ENCODE results near the gene SPON2. TPM values are rescaled to one million over a fixed set of nuclear protein-coding genes. Genes with fewer than 3 reads are reported as not detected.

SPON2 gene
- polyA plus RNA-seq, 1 donor (not counting 4 experiments of a cell fraction or from before 2014, with no cell fraction given): 3.3 TPM

DNA sequence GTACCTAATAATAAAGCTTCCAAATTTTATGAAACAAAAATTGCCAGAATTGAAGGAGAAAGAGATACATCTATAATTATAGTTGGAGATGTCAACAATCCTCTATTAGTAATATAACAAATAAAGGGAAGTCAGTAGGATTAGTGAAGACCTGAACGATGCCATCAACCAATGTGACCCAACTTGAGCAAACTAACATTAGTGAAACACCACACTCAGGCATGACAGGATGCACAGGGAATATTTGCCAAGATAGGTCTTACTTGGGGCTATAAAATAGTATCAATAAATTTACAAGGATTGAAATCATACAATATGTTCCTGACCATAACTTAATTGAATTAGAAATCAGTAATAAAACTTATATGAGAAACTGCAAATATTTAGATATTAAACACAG is 12.0 kb downstream of the SPON2 start:
- FAIRE-seq (no peak), DNase-seq (ENCODE audit: low read depth, low spot score) (no peak)
- H3K4me3 ChIP-seq (ENCODE audit: control insufficient read depth in 2 of 3, extremely low read depth in 1 of 3, insufficient read depth in 2 of 3, low read depth in 1 of 3, low read length in 3 of 3): no peak overlapping the region
- no peak overlapping the region for H3K27ac ChIP-seq (ENCODE audit: control insufficient read depth, insufficient read depth, low read length)
- no peak overlapping the region for H3K4me2 ChIP-seq (ENCODE audit: control insufficient read depth, extremely low read depth, insufficient read depth, low read depth, low read length)
- peaks cover 2% of the 10 kb centered on the region for H3K9me3 ChIP-seq (ENCODE audit: control insufficient read depth, low read depth, low read length)
- H3K4me1 ChIP-seq (ENCODE audit: control insufficient read depth, extremely low read depth, insufficient read depth, low read length): no peaks in the 10 kb centered on the region
- no peak overlapping the region for H3K9ac ChIP-seq (ENCODE audit: control insufficient read depth, extremely low read depth, insufficient read depth, low read length)
- no peak overlapping the region for H2AFZ ChIP-seq (ENCODE audit: control insufficient read depth, low read length)
- H3K36me3 ChIP-seq (ENCODE audit: control insufficient read depth in 2 of 2, extremely low read depth in 1 of 2, insufficient read depth in 2 of 2, low read length in 2 of 2): no peaks in the 10 kb centered on the region
- H3K79me2 ChIP-seq (ENCODE audit: control insufficient read depth, insufficient read depth, low read length): no peaks in the 10 kb centered on the region
- dilution Hi-C loops (cut with MboI; ENCODE audit: extremely low pct_ligation_motif_present, low sequenced_read_pairs): no loop called here
- TF ChIP-seq CTCF (optimal IDR thresholded peaks at IDR 0.05 in 1 of 3, IDR thresholded peaks at IDR 0.05 in 1 of 3, conservative IDR thresholded peaks at IDR 0.05 in 1 of 3; ENCODE audit: extremely low read depth in 1 of 3, insufficient read depth in 2 of 3, low read length in 3 of 3) (no peak), EZH2 (IDR thresholded peaks at IDR 0.05; ENCODE audit: low read length) (no peak)
- no peaks in the 10 kb centered on the region for H4K20me1 ChIP-seq (ENCODE audit: control insufficient read depth, extremely low read depth, insufficient read depth, low read length)
- no peaks in the 10 kb centered on the region for H3K9me1 ChIP-seq (ENCODE audit: control insufficient read depth, extremely low read depth, insufficient read depth, low read length)
- peaks cover 10% of the 10 kb centered on the region for H3K27me3 ChIP-seq (ENCODE audit: control insufficient read depth, extremely low read depth, insufficient read depth, low read length)

DNA sequence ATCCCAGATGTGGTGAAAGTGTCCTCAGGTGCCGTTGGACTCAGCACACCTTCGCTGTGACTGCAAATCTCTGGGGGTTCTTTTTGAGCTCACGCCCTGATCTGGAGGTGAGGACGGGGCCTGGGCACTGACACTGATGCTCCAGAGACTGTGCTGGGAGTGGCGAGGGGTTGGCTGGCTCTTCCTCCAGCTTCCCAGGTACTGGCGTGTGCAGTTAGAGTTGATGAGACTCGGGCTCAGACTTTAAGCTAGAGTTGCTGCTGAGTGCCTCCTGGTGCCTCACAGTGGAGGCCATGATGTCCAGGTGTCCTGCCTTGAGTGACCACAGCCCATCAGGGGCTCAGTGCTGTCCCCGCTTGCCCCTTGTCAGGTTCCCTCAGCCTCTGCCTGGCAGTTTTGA is 16.3 kb downstream of the SPON2 start:
- Histone ChIP-seq H3K4me2 (ENCODE audit: control insufficient read depth, extremely low read depth, insufficient read depth, low read depth, low read length) (no peak overlapping the region), H2AFZ (ENCODE audit: control insufficient read depth, low read length) (no peak overlapping the region), H3K9ac (ENCODE audit: control insufficient read depth, extremely low read depth, insufficient read depth, low read length) (no peak overlapping the region), H3K9me3 (ENCODE audit: control insufficient read depth, low read depth, low read length) (peaks cover 2% of the 10 kb centered on the region), H3K4me1 (ENCODE audit: control insufficient read depth, extremely low read depth, insufficient read depth, low read length) (no peaks in the 10 kb centered on the region), H3K79me2 (ENCODE audit: control insufficient read depth, insufficient read depth, low read length) (no peaks in the 10 kb centered on the region), H4K20me1 (ENCODE audit: control insufficient read depth, extremely low read depth, insufficient read depth, low read length) (peaks cover 2% of the 10 kb centered on the region), H3K9me1 (ENCODE audit: control insufficient read depth, extremely low read depth, insufficient read depth, low read length) (no peaks in the 10 kb centered on the region), H3K27me3 (ENCODE audit: control insufficient read depth, extremely low read depth, insufficient read depth, low read length) (peaks cover 11% of the 10 kb centered on the region), H3K36me3 (ENCODE audit: control insufficient read depth in 2 of 2, extremely low read depth in 1 of 2, insufficient read depth in 2 of 2, low read length in 2 of 2) (no peaks in the 10 kb centered on the region), H3K4me3 (ENCODE audit: control insufficient read depth in 2 of 3, extremely low read depth in 1 of 3, insufficient read depth in 2 of 3, low read depth in 1 of 3, low read length in 3 of 3) (no peak overlapping the region), H3K27ac (ENCODE audit: control insufficient read depth, insufficient read depth, low read length) (no peak overlapping the region)
- DNase-seq (ENCODE audit: low read depth, low spot score) (no peak), FAIRE-seq (no peak)
- TF ChIP-seq CTCF (optimal IDR thresholded peaks at IDR 0.05 in 1 of 3, IDR thresholded peaks at IDR 0.05 in 1 of 3, conservative IDR thresholded peaks at IDR 0.05 in 1 of 3; ENCODE audit: extremely low read depth in 1 of 3, insufficient read depth in 2 of 3, low read length in 3 of 3) (no peak), EZH2 (IDR thresholded peaks at IDR 0.05; ENCODE audit: low read length) (no peak)
- dilution Hi-C loops (cut with MboI; ENCODE audit: extremely low pct_ligation_motif_present, low sequenced_read_pairs): no loop called here

Measured in keratinocyte (primary cell).